ENCODE results near the gene FBRS. TPM values are rescaled to one million over a fixed set of nuclear protein-coding genes. Genes with fewer than 3 reads are reported as not detected.
A peak's percentile ranks its signal among the peaks of the same experiment; 100 is the strongest.

FBRS gene

DNA sequence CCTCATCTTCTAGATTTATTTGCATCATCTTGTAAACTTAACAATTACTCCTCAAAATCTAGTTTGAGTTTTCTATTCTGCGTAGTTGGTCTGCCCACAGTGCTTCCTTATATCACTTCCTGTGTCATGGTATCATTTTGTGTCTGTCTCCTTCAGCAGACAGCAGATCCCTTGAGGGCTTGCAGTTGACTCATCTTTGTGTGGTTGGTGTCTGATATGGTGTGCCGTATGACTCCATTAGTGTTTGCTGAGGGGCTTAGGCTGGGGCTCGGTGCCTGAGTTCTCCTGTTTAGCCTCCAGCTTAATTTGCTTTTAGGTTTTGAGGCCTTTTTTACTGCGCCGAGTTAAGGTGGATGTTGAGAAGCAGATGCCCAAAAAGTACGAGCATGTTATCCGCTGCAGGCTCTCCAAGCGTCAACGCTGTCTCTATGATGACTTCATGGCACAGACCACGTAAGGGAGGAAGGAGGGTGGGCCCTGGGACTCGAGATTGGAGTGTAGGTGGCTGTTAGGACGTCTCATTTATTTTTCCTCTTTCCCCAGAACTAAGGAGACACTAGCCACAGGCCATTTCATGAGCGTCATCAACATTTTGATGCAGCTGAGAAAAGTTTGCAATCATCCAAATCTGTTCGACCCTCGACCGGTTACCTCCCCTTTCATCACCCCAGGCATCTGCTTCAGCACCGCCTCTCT is 57.7 kb downstream of the FBRS start:
- no CpG with 5 or more reads among the region's 17 CpGs for WGBS, 2 donors (ENCODE audit: extremely low coverage in 2 of 2, insufficient read length in 2 of 2, insufficient replicate concordance in 1 of 2)
- peaks cover 0 to 1% (median 0%) of the 10 kb centered on the region in 3 experiments for H3K27me3 ChIP-seq (ENCODE audit: control insufficient read depth in 3 of 3, insufficient read depth in 3 of 3, low read depth in 1 of 3, low read length in 3 of 3)
- DNase-seq (ENCODE audit: low spot score) = no peak
- H4K8ac ChIP-seq (ENCODE audit: low read depth, low read length) = no peak overlapping the region
- no peaks in the 10 kb centered on the region for H3K4me1 ChIP-seq (ENCODE audit: control insufficient read depth in 2 of 2, insufficient read depth in 1 of 2, low read depth in 1 of 2, low read length in 2 of 2)
- H3K79me1 ChIP-seq (ENCODE audit: low read depth, low read length) = peaks cover 5% of the 10 kb centered on the region
- H3K9ac ChIP-seq (ENCODE audit: low read depth, low read length, poor library complexity) = no peak overlapping the region
- H3K9me3 ChIP-seq (replicated peaks in 1 of 2; ENCODE audit: control insufficient read depth in 2 of 2, insufficient read depth in 1 of 2, low read depth in 1 of 2, low read length in 2 of 2) = peaks cover 0 to 2% of the 10 kb centered on the region in 2 donors
- H4K91ac ChIP-seq (ENCODE audit: low read depth, low read length, poor library complexity) = no peak overlapping the region
- no peak overlapping the region for H3K18ac ChIP-seq (ENCODE audit: low read length)
- no peak overlapping the region for H2BK5ac ChIP-seq (ENCODE audit: low read length)
- H3K27ac ChIP-seq (replicated peaks; ENCODE audit: low read length) = no peak overlapping the region
- peaks cover 60 to 89% of the 10 kb centered on the region in 2 donors for H3K36me3 ChIP-seq (replicated peaks in 1 of 2; ENCODE audit: control insufficient read depth in 2 of 2, insufficient read depth in 2 of 2, low read length in 2 of 2)
- H3K4ac ChIP-seq (ENCODE audit: low read length) = no peak overlapping the region
- no peak overlapping the region for H3K4me2 ChIP-seq (ENCODE audit: insufficient read depth, low read length, poor library complexity, severe bottlenecking)
- no peak overlapping the region for H2AK5ac ChIP-seq (ENCODE audit: low read depth, low read length)
- no peak overlapping the region for H3K4me3 ChIP-seq (ENCODE audit: low read length in 2 of 2)
- no peak overlapping the region for H3K14ac ChIP-seq (ENCODE audit: low read length)
- no peak overlapping the region for H2BK12ac ChIP-seq (ENCODE audit: low read length)
- H2AFZ ChIP-seq (ENCODE audit: low read length) = no peak overlapping the region
- no peak overlapping the region for H2BK15ac ChIP-seq (ENCODE audit: low read length)
- H2BK120ac ChIP-seq (ENCODE audit: low read depth, low read length) = no peak overlapping the region
- no peak overlapping the region for H3K23ac ChIP-seq (ENCODE audit: low read depth, low read length, poor library complexity)

DNA sequence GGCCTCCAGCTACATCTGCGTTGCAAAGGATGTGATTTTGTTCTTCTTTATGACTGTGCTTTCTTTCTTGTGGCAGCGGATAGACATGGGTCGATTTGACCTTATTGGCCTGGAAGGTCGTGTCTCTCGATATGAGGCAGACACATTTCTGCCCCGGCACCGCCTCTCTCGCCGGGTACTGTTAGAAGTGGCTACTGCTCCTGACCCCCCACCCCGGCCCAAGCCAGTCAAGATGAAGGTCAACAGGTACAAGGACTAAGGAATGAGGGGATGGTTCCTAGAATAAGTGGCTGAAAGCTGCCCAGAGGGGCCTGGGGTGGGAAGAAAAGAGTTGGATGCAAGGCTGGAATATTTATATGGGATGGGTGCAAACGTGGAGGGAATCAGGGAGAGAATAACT is 61.9 kb downstream of the FBRS start:
- no peak overlapping the region for H3K14ac ChIP-seq (ENCODE audit: low read length)
- H3K4me2 ChIP-seq (ENCODE audit: insufficient read depth, low read length, poor library complexity, severe bottlenecking) = no peak overlapping the region
- no peak overlapping the region for H2AFZ ChIP-seq (ENCODE audit: low read length)
- H3K27ac ChIP-seq (replicated peaks; ENCODE audit: low read length) = no peak overlapping the region
- DNase-seq (ENCODE audit: low spot score) = no peak
- H2BK15ac ChIP-seq (ENCODE audit: low read length) = no peak overlapping the region
- no peak overlapping the region for H4K91ac ChIP-seq (ENCODE audit: low read depth, low read length, poor library complexity)
- H2BK120ac ChIP-seq (ENCODE audit: low read depth, low read length) = no peak overlapping the region
- H2BK12ac ChIP-seq (ENCODE audit: low read length) = no peak overlapping the region
- H3K9ac ChIP-seq (ENCODE audit: low read depth, low read length, poor library complexity) = no peak overlapping the region
- no peak overlapping the region for H3K4me3 ChIP-seq (ENCODE audit: low read length in 2 of 2)
- no peak overlapping the region for H3K18ac ChIP-seq (ENCODE audit: low read length)
- H3K27me3 ChIP-seq (ENCODE audit: control insufficient read depth in 3 of 3, insufficient read depth in 3 of 3, low read depth in 1 of 3, low read length in 3 of 3) = no peaks in the 10 kb centered on the region
- no peaks in the 10 kb centered on the region for H3K4me1 ChIP-seq (ENCODE audit: control insufficient read depth in 2 of 2, insufficient read depth in 1 of 2, low read depth in 1 of 2, low read length in 2 of 2)
- H3K79me1 ChIP-seq (ENCODE audit: low read depth, low read length) = peaks cover 3% of the 10 kb centered on the region
- no peak overlapping the region for H3K23ac ChIP-seq (ENCODE audit: low read depth, low read length, poor library complexity)
- H3K4ac ChIP-seq (ENCODE audit: low read length) = no peak overlapping the region
- no peak overlapping the region for H4K8ac ChIP-seq (ENCODE audit: low read depth, low read length)
- WGBS, 2 donors (ENCODE audit: extremely low coverage in 2 of 2, insufficient read length in 2 of 2, insufficient replicate concordance in 1 of 2) = no CpG with 5 or more reads among the region's 11 CpGs
- H3K9me3 ChIP-seq (replicated peaks in 1 of 2; ENCODE audit: control insufficient read depth in 2 of 2, insufficient read depth in 1 of 2, low read depth in 1 of 2, low read length in 2 of 2) = no peaks in the 10 kb centered on the region
- peaks cover 72 to 95% of the 10 kb centered on the region in 2 donors for H3K36me3 ChIP-seq (replicated peaks in 1 of 2; ENCODE audit: control insufficient read depth in 2 of 2, insufficient read depth in 2 of 2, low read length in 2 of 2)
- no peak overlapping the region for H2AK5ac ChIP-seq (ENCODE audit: low read depth, low read length)
- no peak overlapping the region for H2BK5ac ChIP-seq (ENCODE audit: low read length)

Small RNA genes within 50 kb of the gene (small RNA-seq; reads per million reads assigned to genes)
- gene AC093249.1 (ENCODE audit: insufficient read depth) = not detected
- gene RNU6-1043P (ENCODE audit: insufficient read depth) = not detected
- gene RNU6-416P (ENCODE audit: insufficient read depth) = not detected
- 6.7 reads per million, percentile 37 among the genes with 10 or more reads in this experiment for gene SNORA30 (ENCODE audit: insufficient read depth)
